Activated CD8-positive, alpha-beta memory T cell treated with anti-CD3 and anti-CD28 coated beads for 36 hours (primary cell): ENCODE data around the gene EVPLL. TPM values are rescaled to one million over a fixed set of nuclear protein-coding genes. Genes with fewer than 3 reads are reported as not detected.
"Not testable (repeated sequence)": the region's sequence is repeated elsewhere in the genome, so short reads cannot be mapped to it uniquely, and the experiment has no call there.

ENCODE experiments used
- CTCF ChIA-PET: fragments of 350-600 bp; sonication (Branson Sonifier 250); formaldehyde crosslinking; loops from one replicate; lab custom pipeline; 2021; ENCODE audit warnings: antibody characterized with exemption; lab: Charles Lee
- POLR2A ChIA-PET: fragments of 350-600 bp; sonication (Branson Sonifier 250); formaldehyde crosslinking; loops from one replicate; lab custom pipeline; 2021; ENCODE audit warnings: antibody characterized with exemption; lab: Charles Lee
- total RNA-seq, 2 experiments: library from RNA; stranded (reverse); gene quantifications; one replicate each; pipeline ENCODE4 v1.2.3, GENCODE V29; 2021

Gene EVPLL
- not detected for total RNA-seq

- CTCF ChIA-PET: no interaction called here
Measured at GRCh38 chr17:18377437-18378204, at the start of gene EVPLL. Gene EVPLL (plus strand): TSS chr17:18377778. CDS start chr17:18380938, 3,160 bp downstream.

GRCh38 chr17:18328643-18329204 is 48.9 kb upstream of the EVPLL start:
- ChIA-PET CTCF (no interaction called here), POLR2A (no interaction called here)

More at GRCh38 chr17:18377437-18378204, at the start of gene EVPLL:
- POLR2A ChIA-PET: no interaction called here

DNA sequence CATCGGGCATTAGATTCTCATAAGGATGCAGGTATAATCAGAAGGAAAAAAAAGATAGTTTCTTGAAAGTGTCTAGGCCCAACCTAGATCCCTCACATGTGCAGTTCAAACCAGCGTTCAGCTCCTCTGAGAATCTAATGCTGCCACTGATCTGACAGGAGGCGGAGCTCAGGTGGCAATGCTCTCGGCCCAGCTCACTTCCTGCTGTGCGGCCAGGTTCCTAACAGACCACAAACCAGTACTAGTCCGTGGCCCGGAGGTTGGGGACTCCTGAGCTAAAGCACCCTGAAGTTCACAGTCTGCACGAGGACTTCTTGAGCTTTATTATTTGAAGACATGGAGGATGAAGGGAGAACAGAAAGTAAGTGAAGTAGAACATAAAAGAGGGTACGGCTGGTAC is 45.7 kb upstream of the EVPLL start:
- ChIA-PET CTCF (no interaction called here), POLR2A (no interaction called here)

GRCh38 chr17:18332909-18333489 is 44.6 kb upstream of the EVPLL start:
- ChIA-PET POLR2A (interaction anchor here (0.7 to 1.0 kb wide), 2 partner anchors 162 to 193 kb away, joined by 3 read pairs; no protein-coding TSS in a partner anchor), CTCF (no interaction called here)

DNA sequence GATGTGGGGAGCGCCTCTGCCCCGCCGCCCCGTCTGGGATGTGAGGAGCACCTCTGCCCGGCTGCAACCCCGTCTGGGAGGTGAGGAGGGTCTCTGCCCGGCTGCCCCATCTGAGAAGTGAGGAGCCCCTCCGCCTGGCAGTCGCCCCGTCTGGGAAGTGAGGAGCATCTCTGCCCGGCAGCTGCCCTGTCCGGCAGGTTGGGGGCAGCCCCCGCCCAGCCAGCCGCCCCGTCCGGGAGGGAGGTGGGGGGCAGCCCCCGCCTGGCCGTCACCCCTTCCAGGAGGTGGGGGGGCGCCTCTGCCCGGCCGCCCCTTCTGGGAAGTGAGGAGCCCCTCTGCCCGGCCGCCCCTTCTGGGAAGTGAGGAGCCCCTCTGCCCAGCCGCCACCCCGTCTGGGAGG is 39.4 kb upstream of the EVPLL start:
- POLR2A ChIA-PET: not testable (repeated sequence)

DNA sequence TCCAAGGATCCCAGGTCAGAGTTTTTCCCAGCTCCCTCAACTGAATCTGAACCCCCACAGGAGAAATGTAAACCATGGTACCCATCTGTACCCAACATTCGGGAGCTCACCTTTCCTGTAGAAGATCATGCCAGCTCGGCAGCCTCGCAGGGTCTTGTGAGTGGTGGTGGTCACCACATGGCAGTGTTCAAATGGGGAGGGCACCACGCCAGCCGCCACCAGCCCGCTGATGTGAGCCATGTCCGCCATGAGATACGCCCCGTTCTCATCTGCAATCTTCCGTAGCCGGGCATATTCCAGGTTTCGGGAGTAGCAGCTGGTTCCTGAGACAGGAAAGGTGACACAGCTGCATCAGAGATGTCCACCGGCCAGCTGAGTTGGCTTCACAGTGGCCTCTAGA is 37.6 kb upstream of the EVPLL start:
- ChIA-PET CTCF (no interaction called here), POLR2A (no interaction called here)

More for the DNA sequence above, 39.4 kb upstream of the EVPLL start:
- CTCF ChIA-PET: not testable (repeated sequence)

DNA sequence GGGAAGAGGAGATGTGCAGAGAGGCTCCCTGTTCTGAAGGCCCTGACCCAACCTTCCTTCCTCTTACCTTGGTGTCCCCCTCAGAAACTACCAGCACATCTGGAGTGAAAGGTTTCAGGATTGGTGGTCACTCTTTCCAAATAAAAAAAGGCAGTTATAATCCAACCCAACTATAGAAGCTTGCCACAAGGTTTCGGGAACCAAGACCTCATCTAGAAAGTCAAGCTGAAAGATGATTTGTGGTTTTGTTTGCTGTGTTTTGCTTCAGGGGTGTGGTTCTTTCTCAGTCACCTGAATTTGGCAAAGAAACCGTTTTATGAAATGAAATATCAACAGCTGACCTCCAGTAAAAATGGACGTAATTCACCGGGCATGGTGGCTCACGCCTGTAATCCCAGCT is 33.6 kb upstream of the EVPLL start:
- ChIA-PET POLR2A (no interaction called here), CTCF (no interaction called here)

- ChIA-PET CTCF (no interaction called here), POLR2A (no interaction called here)
Measured at GRCh38 chr17:18353541-18353940, 24.0 kb upstream of the EVPLL start.

- ChIA-PET POLR2A (no interaction called here), CTCF (interaction anchor here (0.6 kb wide), 1 partner anchor 605 kb away, joined by 6 read pairs; no protein-coding TSS in a partner anchor)
Measured at GRCh38 chr17:18356624-18357023, 21.0 kb upstream of the EVPLL start.

DNA sequence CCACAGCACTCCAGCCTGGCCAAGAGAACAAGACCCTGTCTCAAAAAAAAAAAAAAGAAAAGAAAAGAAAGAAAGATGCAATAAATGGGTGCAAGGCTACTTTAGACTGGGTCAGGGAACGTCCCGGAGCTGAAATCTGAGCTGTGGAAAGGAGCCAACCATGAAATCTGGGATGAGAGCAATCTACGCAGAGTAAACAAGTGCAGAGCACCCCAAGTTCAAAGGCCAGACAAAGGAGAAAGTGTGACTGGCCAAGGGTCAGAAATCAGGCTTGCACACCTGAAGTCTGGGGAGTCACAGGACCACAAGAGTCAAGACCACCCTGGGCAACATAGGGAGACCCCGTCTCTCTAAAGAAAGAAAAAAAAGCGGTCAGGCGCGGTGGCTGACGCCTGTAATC is 17.1 kb upstream of the EVPLL start:
- CTCF ChIA-PET: no interaction called here
- POLR2A ChIA-PET: interaction anchor here (0.7 kb wide), 2 partner anchors 135 to 881 kb away, joined by 3 to 4 read pairs; partner anchors contain the start of gene LLGL1

DNA sequence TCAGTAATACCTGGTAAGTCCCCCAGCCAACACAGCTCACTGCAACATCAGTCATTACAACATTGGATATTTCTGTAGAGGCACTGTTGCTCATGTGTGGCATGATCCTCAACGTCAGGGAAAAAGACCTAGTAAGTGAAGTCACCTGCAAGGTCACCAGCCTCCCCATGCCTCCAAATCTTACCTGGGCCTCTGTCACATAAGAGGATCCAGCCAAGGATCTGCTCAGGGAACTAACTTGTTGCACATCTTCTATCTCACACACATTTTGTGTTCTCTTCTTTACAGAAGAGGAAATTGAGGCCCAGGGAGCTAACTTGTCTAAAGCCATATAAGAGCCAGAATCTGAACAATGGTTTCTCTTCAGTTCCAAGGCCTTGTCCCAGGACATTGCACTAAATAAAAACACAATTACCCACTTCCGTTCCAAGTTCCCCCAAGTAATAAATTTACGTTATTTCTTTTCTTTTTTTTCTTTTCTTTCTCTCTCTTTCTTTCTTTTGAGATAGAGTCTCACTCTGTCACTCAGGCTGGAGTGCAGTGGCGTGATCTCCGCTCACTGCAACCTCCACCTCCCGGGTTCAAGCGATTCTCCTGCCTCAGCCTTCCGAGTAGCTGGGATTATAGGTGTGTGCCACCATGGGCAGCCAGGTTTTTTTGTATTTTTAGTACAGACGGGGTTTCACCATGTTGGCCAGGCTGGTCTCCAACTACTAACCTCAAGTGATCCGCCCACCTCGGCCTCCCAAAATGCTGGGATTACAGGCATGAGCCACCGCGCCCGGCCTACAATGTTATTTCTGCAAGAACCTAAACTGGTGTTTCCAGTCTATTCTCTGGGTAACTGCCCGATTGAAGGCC is 15.5 kb upstream of the EVPLL start:
- ChIA-PET POLR2A (no interaction called here), CTCF (interaction anchor here (0.7 to 1.1 kb wide), 2 partner anchors 113 to 181 kb away, joined by 3 read pairs; no protein-coding TSS in a partner anchor)

DNA sequence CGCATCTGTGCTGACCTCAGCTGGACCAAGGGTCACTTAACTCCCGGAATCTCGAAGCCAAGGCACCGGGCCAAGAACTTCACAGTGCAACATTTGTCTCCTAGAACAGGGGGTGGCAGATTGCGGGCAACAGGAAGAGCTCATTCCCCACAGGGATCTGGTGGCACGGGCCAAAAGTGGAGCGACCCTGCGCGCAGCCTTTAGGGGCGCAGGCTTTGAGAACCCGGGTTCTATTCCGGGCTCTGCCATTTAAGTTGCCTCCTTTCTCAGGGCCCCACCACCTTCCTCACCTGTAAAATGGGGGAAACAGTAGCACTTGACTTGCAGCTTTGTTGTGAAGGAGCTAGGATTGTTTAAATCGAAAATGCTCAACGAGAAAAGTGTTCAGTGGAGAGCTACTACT is 14.9 kb upstream of the EVPLL start:
- CTCF ChIA-PET: interaction anchor here (1.1 kb wide), 1 partner anchor 114 kb away, joined by 3 read pairs; no protein-coding TSS in a partner anchor
- POLR2A ChIA-PET: no interaction called here

DNA sequence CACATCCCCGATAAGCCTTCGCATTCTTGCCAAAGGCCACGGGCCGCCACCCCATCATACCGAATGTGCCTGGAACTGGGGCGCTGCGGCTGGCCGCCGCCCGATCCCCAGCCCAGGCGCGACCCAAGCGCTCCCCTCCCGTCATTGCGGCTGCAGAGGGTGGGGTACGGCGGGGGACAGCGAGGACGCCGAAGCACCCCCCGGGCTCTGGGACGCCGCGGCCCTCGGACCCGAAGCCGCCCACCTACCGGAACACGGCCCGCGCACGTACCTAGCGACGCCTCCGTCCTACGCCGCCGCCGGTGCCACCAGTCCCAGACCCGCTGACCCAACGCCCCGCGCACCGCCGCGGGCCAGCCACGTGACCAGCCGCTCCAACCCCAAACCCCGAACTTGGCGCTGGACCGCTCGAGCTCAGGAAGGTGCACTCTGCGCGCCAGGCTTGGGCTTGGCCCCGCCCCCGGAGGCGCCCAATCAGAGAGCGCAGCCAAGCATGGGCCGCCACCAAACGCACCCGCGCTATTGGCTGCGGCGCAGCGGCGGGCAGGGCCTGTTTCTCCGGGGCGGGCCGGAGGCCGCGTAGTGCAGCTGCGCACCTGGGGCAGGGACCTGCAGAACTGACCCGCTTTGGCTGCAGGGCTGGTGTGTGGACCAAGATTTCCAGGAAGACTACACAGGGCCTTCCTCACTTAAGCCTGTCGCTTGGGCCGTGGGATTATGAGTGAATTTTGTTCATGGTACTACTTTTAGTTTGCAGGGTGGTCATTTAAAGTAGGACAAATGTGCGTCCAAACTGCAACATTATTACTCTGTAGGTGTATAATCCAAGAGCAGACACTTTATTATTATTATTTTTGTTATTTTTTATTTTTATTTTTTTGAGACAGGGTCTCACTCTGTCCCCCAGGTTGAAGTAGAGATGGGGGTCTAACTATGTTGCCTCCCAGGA is 14.2 kb upstream of the EVPLL start, which contains the start of gene SHMT1:
SHMT1 (minus strand) TSS at position 450 of the 949 bp plus-strand sequence. CDS start 7,569 bp downstream, outside the sequence.
- POLR2A ChIA-PET: no interaction called here
- CTCF ChIA-PET: interaction anchor here (1.1 kb wide), 1 partner anchor 115 kb away, joined by 3 read pairs; no protein-coding TSS in a partner anchor

DNA sequence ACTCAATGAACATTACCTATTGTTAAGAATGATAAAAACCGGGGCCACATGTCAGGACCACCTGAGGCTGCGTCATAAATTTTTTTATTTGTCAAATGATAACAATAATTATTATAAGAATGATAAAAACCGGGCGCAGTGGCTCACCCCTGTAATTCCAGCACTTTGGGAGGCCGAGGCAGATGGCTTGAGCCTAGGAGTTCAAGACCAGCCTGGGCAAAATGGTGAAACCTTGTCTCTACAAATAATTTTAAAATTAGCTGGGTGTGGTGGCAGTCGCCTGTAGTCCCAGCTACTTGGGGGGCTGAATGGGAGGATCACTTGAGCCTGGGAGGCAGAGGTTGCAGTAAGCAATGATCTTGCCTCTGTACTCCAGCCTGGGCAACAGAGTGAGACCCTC is 13.4 kb upstream of the EVPLL start:
- ChIA-PET CTCF (no interaction called here), POLR2A (no interaction called here)

- ChIA-PET POLR2A (no interaction called here), CTCF (no interaction called here)
Measured at GRCh38 chr17:18368946-18369345, 8.6 kb upstream of the EVPLL start.

DNA sequence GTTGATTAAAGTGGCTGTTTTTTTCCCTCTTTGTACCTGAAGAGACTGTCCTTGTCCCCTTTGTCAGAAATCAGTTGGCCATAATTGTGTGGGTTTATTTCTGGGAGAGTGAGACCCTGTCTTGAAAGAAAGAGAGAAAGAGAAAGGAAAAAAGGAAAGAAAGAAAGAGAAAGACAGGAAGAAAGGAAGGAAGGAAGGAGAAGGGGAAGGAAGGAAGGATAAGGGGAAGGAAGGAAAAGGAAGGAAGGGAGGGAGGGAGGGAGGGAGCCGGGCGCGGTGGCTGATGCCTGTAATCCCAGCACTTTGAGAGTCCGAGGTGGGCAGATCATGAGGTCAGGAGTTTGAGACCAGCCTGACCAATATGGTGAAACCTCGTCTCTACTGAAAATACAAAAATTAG is 6.8 kb upstream of the EVPLL start:
- ChIA-PET POLR2A (no interaction called here), CTCF (no interaction called here)

DNA sequence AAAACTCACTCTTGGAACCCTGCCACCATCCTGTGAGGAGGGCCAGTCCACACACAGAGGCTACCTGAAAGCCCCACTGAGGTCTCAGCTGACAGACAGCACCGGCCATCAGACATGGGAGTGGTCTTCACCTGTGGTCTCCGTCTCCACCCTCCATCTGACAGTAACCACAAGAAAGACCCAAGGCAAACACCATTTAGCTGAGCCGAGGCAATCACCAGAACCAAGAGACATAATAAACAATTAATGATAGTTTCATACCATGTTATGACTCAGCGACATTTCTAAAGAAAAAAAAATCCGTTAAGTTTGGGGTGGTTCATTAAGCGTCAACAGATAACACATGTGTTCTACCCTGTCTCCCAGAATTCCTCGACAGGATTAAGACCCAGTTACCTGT is 6.1 kb upstream of the EVPLL start:
- ChIA-PET POLR2A (no interaction called here), CTCF (no interaction called here)

GRCh38 chr17:18373181-18373580 is 4.4 kb upstream of the EVPLL start:
- CTCF ChIA-PET, POLR2A ChIA-PET: not testable (repeated sequence)
